Suppressor macrophage treated with lipopolysaccharide for 1 hour (primary cell): Measurements from ENCODE around the gene CD200.
"Not testable (repeated sequence)": the region's sequence is repeated elsewhere in the genome, so short reads cannot be mapped to it uniquely, and the experiment has no call there.

Source experiments
- DNase-seq, 3 donors: peaks; one replicate each; pipeline ENCODE4 v3.0.0-alpha.2; 2020 to 2022

The CD200 gene

GRCh38 chr3:112362221-112362620 is 29.3 kb downstream of the CD200 start:
- no peak for DNase-seq

GRCh38 chr3:112364291-112364690 is 31.3 kb downstream of the CD200 start:
- DNase-seq: peak; percentile 50 to 93 (median 84)

GRCh38 chr3:112365035-112365434 is 32.1 kb downstream of the CD200 start:
- DNase-seq: no peak

- DNase-seq: no peak
Observed at GRCh38 chr3:112365636-112366035, 32.7 kb downstream of the CD200 start.

- no peak for DNase-seq
Observed at GRCh38 chr3:112366522-112366921, 33.6 kb downstream of the CD200 start.

GRCh38 chr3:112371569-112371968 is 38.6 kb downstream of the CD200 start:
- DNase-seq: no peak

GRCh38 chr3:112372396-112372795 is 39.4 kb downstream of the CD200 start:
- peak in 2 of 3 donors; percentile 44 to 52 for DNase-seq

GRCh38 chr3:112373476-112373875 is 40.5 kb downstream of the CD200 start:
- DNase-seq: no peak

- no peak for DNase-seq
Observed at GRCh38 chr3:112373924-112374323, 41.0 kb downstream of the CD200 start.

- peak in 1 of 3 donors; percentile 32 for DNase-seq
Observed at GRCh38 chr3:112374333-112374734, 41.4 kb downstream of the CD200 start.

GRCh38 chr3:112375117-112375516 is 42.2 kb downstream of the CD200 start:
- DNase-seq: no peak

- DNase-seq: peak in 2 of 3 donors; percentile 37 to 43
Observed at GRCh38 chr3:112376241-112376911, 43.4 kb downstream of the CD200 start.

GRCh38 chr3:112376992-112377391 is 44.0 kb downstream of the CD200 start:
- peak in 2 of 3 donors; percentile 60 to 61 for DNase-seq

GRCh38 chr3:112377568-112378071 is 44.7 kb downstream of the CD200 start:
- no peak for DNase-seq

GRCh38 chr3:112378347-112378746 is 45.4 kb downstream of the CD200 start:
- DNase-seq: not testable (repeated sequence)

- peak; percentile 83 to 93 (median 93) for DNase-seq
Observed at GRCh38 chr3:112379020-112379690, 46.2 kb downstream of the CD200 start.

- DNase-seq: peak in 2 of 3 donors; percentile 24 to 44
Observed at GRCh38 chr3:112381673-112382542, 49.0 kb downstream of the CD200 start.

- DNase-seq: peak in 1 of 3 donors; percentile 20
Observed at GRCh38 chr3:112382543-112383160, 49.7 kb downstream of the CD200 start.

GRCh38 chr3:112384769-112385168 is 51.8 kb downstream of the CD200 start:
- DNase-seq: peak in 1 of 3 donors; percentile 20

GRCh38 chr3:112388972-112389371 is 56.0 kb downstream of the CD200 start:
- no peak for DNase-seq

GRCh38 chr3:112389961-112390360 is 57.0 kb downstream of the CD200 start:
- DNase-seq: no peak

- DNase-seq: no peak
Observed at GRCh38 chr3:112390783-112391641, 58.1 kb downstream of the CD200 start.
